Mesodermal cell (in vitro differentiated cells): ENCODE measurements around the gene CUL9.

ENCODE experiments used
- H3K27ac ChIP-seq: 2 replicates; pipeline ENCODE4 v1.7.0; 2013; ENCODE audit warnings: mild to moderate bottlenecking, low read depth, low read length, moderate library complexity; ENCODE audit not compliant: severe bottlenecking
- H3K36me3 ChIP-seq: 2 replicates; pipeline ENCODE4 v1.7.1; 2013; ENCODE audit warnings: mild to moderate bottlenecking, low read length, moderate library complexity; ENCODE audit not compliant: control insufficient read depth, insufficient read depth
- H3K4me1 ChIP-seq: one replicate; pipeline ENCODE4 v1.7.1; 2013; ENCODE audit warnings: mild to moderate bottlenecking, low read length; ENCODE audit not compliant: insufficient read depth, control insufficient read depth, poor library complexity, severe bottlenecking
- H3K4me3 ChIP-seq: 2 replicates; pipeline ENCODE4 v1.7.0; 2013; ENCODE audit warnings: low read length, control low read depth, mild to moderate bottlenecking; ENCODE audit not compliant: insufficient read depth, poor library complexity, severe bottlenecking; ENCODE audit errors: extremely low read depth
- H3K9me3 ChIP-seq: 2 replicates; pipeline ENCODE4 v1.7.1; 2013; ENCODE audit warnings: mild to moderate bottlenecking, low read length, moderate library complexity; ENCODE audit not compliant: control insufficient read depth
- WGBS, 2 experiments: methylation state at CpG; one replicate each; pipeline ENCODE4 v1.1.5; 2013; ENCODE audit warnings: missing lambda C conversion rate in 2 of 2; ENCODE audit not compliant: insufficient coverage in 2 of 2; 5-methylcytosine and 5-hydroxymethylcytosine counted together

Gene CUL9

GRCh38 chr6:43173591-43174262 lies 8.3 kb upstream of the CUL9 start:
- Histone ChIP-seq H3K36me3 (peaks cover 38% of the 10 kb centered on the region), H3K27ac (peak overlapping the region; percentile 82), H3K4me3 (peak overlapping the region; percentile 86), H3K9me3 (no peaks in the 10 kb centered on the region), H3K4me1 (peaks cover 24% of the 10 kb centered on the region)
- 54 to 62% methylated on average over 6 to 8 of the region's 11 CpGs for WGBS, 2 experiments

- H3K36me3 ChIP-seq = peaks cover 46% of the 10 kb centered on the region
- H3K9me3 ChIP-seq = no peaks in the 10 kb centered on the region
- 1% methylated on average over 21 to 27 of the region's 32 CpGs for WGBS, 2 experiments
- peaks cover 24% of the 10 kb centered on the region for H3K4me1 ChIP-seq
- peak overlapping the region; percentile 86 for H3K4me3 ChIP-seq
- peak overlapping the region; percentile 82 for H3K27ac ChIP-seq
Measured at GRCh38 chr6:43174263-43175112, 7.5 kb upstream of the CUL9 start.

DNA sequence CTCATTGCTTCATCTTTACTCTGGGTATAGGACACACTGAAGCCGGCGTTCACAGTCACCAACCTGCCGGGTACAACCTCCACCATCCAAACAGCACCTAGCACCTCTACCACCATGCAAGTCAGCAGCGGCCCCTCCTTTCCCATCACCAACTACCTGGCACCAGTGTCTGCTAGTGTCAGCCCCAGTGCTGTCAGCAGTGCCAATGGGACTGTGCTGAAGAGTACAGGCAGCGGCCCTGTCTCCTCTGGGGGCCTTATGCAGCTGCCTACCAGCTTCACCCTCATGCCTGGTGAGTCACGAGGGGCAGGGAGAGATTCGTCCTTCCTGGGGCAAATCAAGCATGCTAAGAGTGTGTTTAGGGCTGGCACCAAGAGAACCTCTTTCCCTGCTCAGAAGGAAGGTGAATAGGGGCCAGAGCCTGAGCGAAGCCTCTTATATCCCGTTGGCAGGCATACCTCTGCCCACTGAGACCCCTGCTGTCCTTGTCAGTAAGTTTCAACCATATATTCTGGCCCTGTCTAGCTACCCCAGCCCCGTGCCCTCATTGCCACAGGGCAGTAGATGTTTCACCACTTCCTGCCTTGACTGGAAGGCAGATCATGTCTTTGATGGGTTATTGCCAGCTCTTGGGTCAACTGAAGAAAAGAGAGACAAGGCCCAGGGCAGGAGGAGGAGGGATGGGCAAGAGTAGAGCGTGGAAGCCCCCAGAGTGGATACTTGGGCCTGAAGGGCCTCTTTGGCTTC lies 6.1 kb upstream of the CUL9 start:
- peaks cover 51% of the 10 kb centered on the region for H3K36me3 ChIP-seq
- H3K4me3 ChIP-seq = no peak overlapping the region
- H3K9me3 ChIP-seq = no peaks in the 10 kb centered on the region
- peaks cover 22% of the 10 kb centered on the region for H3K4me1 ChIP-seq
- 91 to 96% methylated on average over 11 of the region's 11 CpGs for WGBS, 2 experiments
- no peak overlapping the region for H3K27ac ChIP-seq

- WGBS, 2 experiments = 80 to 100% methylated on average over 1 to 5 of the region's 6 CpGs
- no peaks in the 10 kb centered on the region for H3K9me3 ChIP-seq
- H3K4me3 ChIP-seq = no peak overlapping the region
- peaks cover 51% of the 10 kb centered on the region for H3K36me3 ChIP-seq
- peaks cover 27% of the 10 kb centered on the region for H3K4me1 ChIP-seq
- H3K27ac ChIP-seq = no peak overlapping the region
Measured at GRCh38 chr6:43176423-43176786, 5.6 kb upstream of the CUL9 start.

DNA sequence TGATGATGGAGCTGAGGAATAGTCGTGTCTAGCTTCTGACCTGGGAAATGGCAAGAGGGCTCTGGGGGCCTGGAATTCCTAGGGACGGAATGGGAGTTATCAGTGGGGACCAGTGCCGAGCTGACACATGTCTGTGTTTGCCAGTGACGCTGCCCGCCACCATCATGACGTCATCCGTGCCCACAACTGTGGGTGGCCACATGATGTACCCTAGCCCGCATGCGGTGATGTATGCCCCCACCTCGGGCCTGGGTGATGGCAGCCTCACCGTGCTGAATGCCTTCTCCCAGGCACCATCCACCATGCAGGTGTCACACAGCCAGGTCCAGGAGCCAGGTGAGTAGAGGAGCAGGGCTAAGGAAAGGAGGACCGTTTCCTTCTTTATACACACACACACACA lies 3.8 kb upstream of the CUL9 start:
- Histone ChIP-seq H3K36me3 (peaks cover 51% of the 10 kb centered on the region), H3K4me1 (peaks cover 28% of the 10 kb centered on the region), H3K4me3 (no peak overlapping the region), H3K27ac (no peak overlapping the region), H3K9me3 (no peaks in the 10 kb centered on the region)
- 96 to 98% methylated on average over 8 to 12 of the region's 12 CpGs for WGBS, 2 experiments

DNA sequence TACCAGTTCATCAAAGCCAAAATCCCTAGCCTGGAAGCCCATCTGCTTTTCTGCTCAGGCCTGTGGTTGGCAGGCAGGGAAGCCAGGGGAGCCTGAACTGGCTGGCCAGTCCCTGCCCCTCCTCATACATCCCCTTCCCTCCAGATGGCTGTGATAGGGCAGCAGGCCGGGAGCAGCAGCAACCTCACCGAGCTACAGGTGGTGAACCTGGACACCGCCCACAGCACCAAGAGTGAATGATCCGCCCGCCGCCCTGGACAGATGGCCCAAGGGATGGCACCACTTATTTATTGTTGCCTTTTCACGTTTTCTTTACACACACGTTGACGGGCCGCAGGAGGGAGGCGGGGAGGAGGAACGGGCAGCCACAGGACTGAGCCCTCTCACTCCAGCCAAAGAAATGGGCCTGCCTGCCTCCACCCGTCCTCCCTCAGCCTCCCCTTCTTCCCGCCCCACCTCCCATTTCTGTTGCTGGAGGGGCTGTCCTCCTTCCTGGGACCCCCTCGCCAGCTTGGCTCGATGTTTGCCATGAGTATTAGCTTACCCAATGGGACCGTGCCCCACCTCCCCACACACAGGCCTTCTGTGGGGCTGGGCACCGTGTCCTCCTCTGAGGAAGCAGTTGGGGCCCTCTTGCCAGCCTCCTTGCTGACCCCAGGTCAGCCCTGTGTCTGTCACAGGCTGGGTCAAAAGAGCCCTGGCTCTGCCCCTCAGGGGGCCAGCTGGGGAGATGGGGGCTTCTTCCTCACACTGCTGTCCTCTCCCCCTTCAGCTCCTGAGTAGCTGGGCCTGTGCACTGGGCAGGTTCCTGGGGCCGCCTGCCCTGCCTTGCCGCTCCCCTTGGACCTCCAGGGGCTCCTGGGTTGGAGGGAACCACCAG lies 2.8 kb upstream of the CUL9 start:
- Histone ChIP-seq H3K9me3 (no peaks in the 10 kb centered on the region), H3K36me3 (peaks cover 51% of the 10 kb centered on the region), H3K27ac (no peak overlapping the region), H3K4me1 (peaks cover 18% of the 10 kb centered on the region), H3K4me3 (no peak overlapping the region)
- 94 to 96% methylated on average over 13 to 18 of the region's 20 CpGs for WGBS, 2 experiments

- Histone ChIP-seq H3K4me3 (no peak overlapping the region), H3K9me3 (no peaks in the 10 kb centered on the region), H3K4me1 (peaks cover 14% of the 10 kb centered on the region), H3K36me3 (peaks cover 49% of the 10 kb centered on the region), H3K27ac (no peak overlapping the region)
- WGBS, 2 experiments = 84 to 94% methylated on average over 6 of the region's 7 CpGs
Measured at GRCh38 chr6:43180058-43180457, 1.9 kb upstream of the CUL9 start.

GRCh38 chr6:43180985-43181384 lies 1.0 kb upstream of the CUL9 start:
- 87 to 88% methylated on average over 4 of the region's 5 CpGs for WGBS, 2 experiments
- Histone ChIP-seq H3K4me3 (peak overlapping the region; percentile 65), H3K27ac (peak overlapping the region; percentile 16), H3K9me3 (no peaks in the 10 kb centered on the region), H3K36me3 (peaks cover 43% of the 10 kb centered on the region), H3K4me1 (peaks cover 9% of the 10 kb centered on the region)

DNA sequence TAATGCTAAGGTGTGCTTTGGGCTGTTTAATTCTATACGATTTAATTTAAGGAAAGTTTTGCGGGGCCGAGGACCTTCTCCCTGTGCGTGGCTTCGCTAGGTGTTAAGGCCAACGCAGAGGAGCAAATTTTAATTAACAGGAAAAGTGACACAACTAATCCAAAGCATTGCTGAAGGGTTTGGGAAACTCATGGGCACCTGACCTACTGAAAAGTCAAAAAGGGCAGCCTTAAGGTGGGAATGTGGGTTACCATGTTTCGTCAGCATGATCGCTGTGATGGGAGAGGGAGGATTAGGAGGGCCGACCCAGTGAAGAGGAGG lies 415 bp upstream of the CUL9 start:
- Histone ChIP-seq H3K4me1 (peaks cover 9% of the 10 kb centered on the region), H3K4me3 (peak overlapping the region; percentile 65), H3K9me3 (no peaks in the 10 kb centered on the region), H3K36me3 (peaks cover 42% of the 10 kb centered on the region), H3K27ac (peak overlapping the region; percentile 66)
- WGBS, 2 experiments = 30 to 44% methylated on average over 7 to 9 of the region's 9 CpGs

- H3K9me3 ChIP-seq = no peaks in the 10 kb centered on the region
- peaks cover 9% of the 10 kb centered on the region for H3K4me1 ChIP-seq
- H3K4me3 ChIP-seq = no peak overlapping the region
- H3K36me3 ChIP-seq = peaks cover 42% of the 10 kb centered on the region
- no peak overlapping the region for H3K27ac ChIP-seq
- WGBS, 2 experiments = 87 to 96% methylated on average over 2 to 4 of the region's 4 CpGs
Measured at GRCh38 chr6:43183441-43183840, 1.4 kb downstream of the CUL9 start.
